Measurements from ENCODE around the gene ZNF423. TPM values are rescaled to one million over a fixed set of nuclear protein-coding genes. Genes with fewer than 3 reads are reported as not detected.
"Not testable (repeated sequence)": the region's sequence is repeated elsewhere in the genome, so short reads cannot be mapped to it uniquely, and the experiment has no call there.

Gene ZNF423
- total RNA-seq, 6 experiments from 2014 or later: not detected

- DNase-seq: no peak
- Mint-ChIP-seq H3K36me3 (ENCODE audit: low read depth) (no peaks in the 10 kb centered on the region), H3K9me3 (peaks cover 19% of the 10 kb centered on the region), H3K27me3 (ENCODE audit: insufficient read depth) (peaks cover 7% of the 10 kb centered on the region), H3K4me1 (ENCODE audit: low read depth) (no peaks in the 10 kb centered on the region), H3K27ac (no peak overlapping the region), H3K4me3 (no peak overlapping the region)
- TF ChIP-seq CTCF (IDR thresholded peaks at IDR 0.05): no peak
These were observed 292.2 kb downstream of the ZNF423 start for GRCh38 chr16:49563666-49564065.

GRCh38 chr16:49562894-49563293 lies 293.0 kb downstream of the ZNF423 start:
- H3K36me3 Mint-ChIP-seq (ENCODE audit: low read depth); H3K4me3 Mint-ChIP-seq; DNase-seq; H3K4me1 Mint-ChIP-seq (ENCODE audit: low read depth); H3K27me3 Mint-ChIP-seq (ENCODE audit: insufficient read depth); H3K27ac Mint-ChIP-seq: not testable (repeated sequence)
- H3K9me3 Mint-ChIP-seq: peaks cover 22% of the 10 kb centered on the region

GRCh38 chr16:49562228-49562627 lies 293.7 kb downstream of the ZNF423 start:
- peaks cover 3% of the 10 kb centered on the region for H3K27me3 Mint-ChIP-seq (ENCODE audit: insufficient read depth)
- no peaks in the 10 kb centered on the region for H3K36me3 Mint-ChIP-seq (ENCODE audit: low read depth)
- H3K4me1 Mint-ChIP-seq (ENCODE audit: low read depth): no peaks in the 10 kb centered on the region
- no peak for TF ChIP-seq CTCF (IDR thresholded peaks at IDR 0.05)
- peaks cover 22% of the 10 kb centered on the region for H3K9me3 Mint-ChIP-seq
- H3K4me3 Mint-ChIP-seq: no peak overlapping the region
- no peak for DNase-seq
- no peak overlapping the region for H3K27ac Mint-ChIP-seq

- Mint-ChIP-seq H3K27me3 (ENCODE audit: insufficient read depth) (peaks cover 3% of the 10 kb centered on the region), H3K4me3 (no peak overlapping the region), H3K9me3 (peaks cover 22% of the 10 kb centered on the region), H3K27ac (no peak overlapping the region), H3K36me3 (ENCODE audit: low read depth) (no peaks in the 10 kb centered on the region), H3K4me1 (ENCODE audit: low read depth) (no peaks in the 10 kb centered on the region)
- no peak for DNase-seq
- TF ChIP-seq CTCF (IDR thresholded peaks at IDR 0.05): no peak
These were observed 295.7 kb downstream of the ZNF423 start for GRCh38 chr16:49560004-49560830.

GRCh38 chr16:49559242-49559641 lies 296.7 kb downstream of the ZNF423 start:
- TF ChIP-seq CTCF (IDR thresholded peaks at IDR 0.05): no peak
- DNase-seq: no peak
- no peak overlapping the region for H3K4me3 Mint-ChIP-seq
- H3K9me3 Mint-ChIP-seq: peaks cover 22% of the 10 kb centered on the region
- H3K27ac Mint-ChIP-seq: no peak overlapping the region
- H3K27me3 Mint-ChIP-seq (ENCODE audit: insufficient read depth): peaks cover under 1% of the 10 kb centered on the region
- H3K4me1 Mint-ChIP-seq (ENCODE audit: low read depth): no peaks in the 10 kb centered on the region
- no peaks in the 10 kb centered on the region for H3K36me3 Mint-ChIP-seq (ENCODE audit: low read depth)

GRCh38 chr16:49558451-49558850 lies 297.5 kb downstream of the ZNF423 start:
- H3K4me1 Mint-ChIP-seq (ENCODE audit: low read depth): no peaks in the 10 kb centered on the region
- peaks cover 23% of the 10 kb centered on the region for H3K9me3 Mint-ChIP-seq
- no peak overlapping the region for H3K4me3 Mint-ChIP-seq
- no peak for DNase-seq
- TF ChIP-seq CTCF (IDR thresholded peaks at IDR 0.05): no peak
- no peaks in the 10 kb centered on the region for H3K36me3 Mint-ChIP-seq (ENCODE audit: low read depth)
- H3K27me3 Mint-ChIP-seq (ENCODE audit: insufficient read depth): no peaks in the 10 kb centered on the region; the same call in 1 of the 2 replicates
- H3K27ac Mint-ChIP-seq: no peak overlapping the region
